DND-41 (cell line): ENCODE measurements around the gene APOC1.
"Not testable (repeated sequence)": the region's sequence is repeated elsewhere in the genome, so short reads cannot be mapped to it uniquely, and the experiment has no call there.

Experiments used
- ATAC-seq: fragments of 200-7000 bp; cut with Tn5 transposase; 3 replicates; pipeline ENCODE4 v1.9.1; 2021; ENCODE audit warnings: low read depth; ENCODE audit not compliant: insufficient read depth
- DNase-seq: peaks from one replicate; pipeline ENCODE4 v3.0.0-alpha.2; 2020
- H2AFZ ChIP-seq: 2 replicates; pipeline ENCODE4 v1.6.0; 2012; ENCODE audit warnings: low read depth, low read length
- H3K27ac ChIP-seq: 2 replicates; pipeline ENCODE4 v1.5.1; 2012; ENCODE audit warnings: low read length, inconsistent platforms
- H3K27me3 ChIP-seq: fragments of 200-600 bp; sonication (generic); 2 replicates; pipeline ENCODE4 v1.6.0; 2012; ENCODE audit warnings: low read length, mild to moderate bottlenecking, inconsistent platforms; ENCODE audit not compliant: insufficient read depth, poor library complexity
- H3K36me3 ChIP-seq: 2 replicates; pipeline ENCODE4 v1.5.1; 2012; ENCODE audit warnings: low read length, inconsistent platforms; ENCODE audit not compliant: insufficient read depth
- H3K4me1 ChIP-seq: 2 replicates; pipeline ENCODE4 v1.5.1; 2012; ENCODE audit warnings: mild to moderate bottlenecking, low read length; ENCODE audit not compliant: insufficient read depth
- H3K4me2 ChIP-seq: 2 replicates; pipeline ENCODE4 v1.6.0; 2012; ENCODE audit warnings: mild to moderate bottlenecking, moderate library complexity, low read length, inconsistent platforms; ENCODE audit not compliant: insufficient read depth
- H3K4me3 ChIP-seq, 2 experiments: fragments of 200-600 bp in 1 of 2; shearing (Covaris generic) in 1 of 2; 2 replicates each; pipeline ENCODE4 v1.5.1; 2012 to 2016; ENCODE audit warnings: inconsistent platforms in 2 of 2, low read length in 2 of 2, mild to moderate bottlenecking in 2 of 2, low read depth in 1 of 2, moderate library complexity in 1 of 2
- H3K79me2 ChIP-seq: 2 replicates; pipeline ENCODE4 v1.6.0; 2012; ENCODE audit warnings: low read length, inconsistent platforms; ENCODE audit not compliant: insufficient read depth
- H3K9ac ChIP-seq: 2 replicates; pipeline ENCODE4 v1.6.0; 2012; ENCODE audit warnings: low read depth, mild to moderate bottlenecking, inconsistent platforms, low read length, moderate library complexity
- H3K9me3 ChIP-seq: 2 replicates; pipeline ENCODE4 v1.5.1; 2012; ENCODE audit warnings: low read length, moderate library complexity, mild to moderate bottlenecking, inconsistent platforms; ENCODE audit not compliant: insufficient read depth, severe bottlenecking
- H4K20me1 ChIP-seq: 2 replicates; pipeline ENCODE4 v1.6.0; 2012; ENCODE audit warnings: low read length; ENCODE audit not compliant: insufficient read depth
- EZH2 ChIP-seq: IDR thresholded peaks from 3 replicates; pipeline ENCODE4 v1.6.1; 2012; ENCODE audit warnings: borderline replicate concordance, low read depth, mild to moderate bottlenecking, moderate library complexity, low read length, inconsistent platforms; ENCODE audit not compliant: severe bottlenecking
- TF ChIP-seq, protein P1 (sequence below): IDR thresholded peaks from 2 replicates; pipeline ENCODE4 v1.5.1; 2012; ENCODE audit warnings: borderline replicate concordance, low read length, moderate library complexity, mild to moderate bottlenecking; ENCODE audit not compliant: poor library complexity, severe bottlenecking; ENCODE audit errors: extremely low read depth

APOC1 gene

DNA sequence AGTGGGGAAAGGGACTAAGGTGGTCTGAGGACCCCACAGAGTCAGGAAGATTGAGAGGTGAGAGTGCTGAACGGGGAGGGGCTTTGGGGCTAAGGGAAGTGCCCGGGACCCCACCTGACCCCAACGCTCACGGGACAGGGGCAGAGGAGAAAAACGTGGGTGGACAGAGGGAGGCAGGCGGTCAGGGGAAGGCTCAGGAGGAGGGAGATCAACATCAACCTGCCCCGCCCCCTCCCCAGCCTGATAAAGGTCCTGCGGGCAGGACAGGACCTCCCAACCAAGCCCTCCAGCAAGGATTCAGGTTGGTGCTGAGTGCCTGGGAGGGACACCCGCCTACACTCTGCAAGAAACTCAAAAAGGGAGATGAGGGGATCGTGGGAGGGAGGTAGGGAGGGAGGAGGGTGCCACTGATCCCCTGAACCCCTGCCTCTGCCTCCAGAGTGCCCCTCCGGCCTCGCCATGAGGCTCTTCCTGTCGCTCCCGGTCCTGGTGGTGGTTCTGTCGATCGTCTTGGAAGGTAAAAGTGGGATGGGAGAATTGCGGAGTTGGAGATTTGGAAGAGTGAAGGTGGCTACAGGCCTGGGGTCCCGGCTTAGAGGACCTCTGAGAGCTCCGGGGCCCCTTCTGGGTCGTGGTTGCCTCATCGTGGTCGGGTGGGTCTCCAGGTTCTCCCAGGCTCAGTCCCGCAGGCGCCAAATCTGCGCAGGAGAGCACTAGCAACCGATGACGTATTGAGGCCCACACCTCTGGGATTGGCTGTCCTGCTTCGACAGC, at the start of gene APOC1:
TSS of gene APOC1 (plus strand) at position 176 of the 774 bp plus-strand sequence. CDS start at position 460, 284 bp downstream.
- H3K36me3 ChIP-seq, H3K9me3 ChIP-seq, H3K4me1 ChIP-seq, H4K20me1 ChIP-seq, H3K27me3 ChIP-seq, H3K79me2 ChIP-seq, H3K27ac ChIP-seq, H2AFZ ChIP-seq, H3K9ac ChIP-seq, H3K4me2 ChIP-seq, H3K4me3 ChIP-seq: not testable (repeated sequence)
- DNase-seq (peak; percentile 57), ATAC-seq (peak; percentile 85)

DNA sequence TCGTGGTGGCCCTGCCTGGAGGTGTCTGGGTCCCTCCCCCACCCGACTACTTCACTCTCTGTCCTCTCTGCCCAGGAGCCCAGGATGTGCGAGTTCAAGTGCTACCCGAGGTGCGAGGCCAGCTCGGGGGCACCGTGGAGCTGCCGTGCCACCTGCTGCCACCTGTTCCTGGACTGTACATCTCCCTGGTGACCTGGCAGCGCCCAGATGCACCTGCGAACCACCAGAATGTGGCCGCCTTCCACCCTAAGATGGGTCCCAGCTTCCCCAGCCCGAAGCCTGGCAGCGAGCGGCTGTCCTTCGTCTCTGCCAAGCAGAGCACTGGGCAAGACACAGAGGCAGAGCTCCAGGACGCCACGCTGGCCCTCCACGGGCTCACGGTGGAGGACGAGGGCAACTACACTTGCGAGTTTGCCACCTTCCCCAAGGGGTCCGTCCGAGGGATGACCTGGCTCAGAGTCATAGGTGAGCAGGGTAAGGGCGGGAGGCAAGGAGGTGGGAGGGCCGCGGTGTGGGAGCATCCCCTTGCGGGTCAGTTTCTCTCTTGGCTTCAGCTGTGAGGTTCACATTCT, 49.1 kb upstream of the APOC1 start:
- no peak overlapping the region for H3K9ac ChIP-seq
- no peaks in the 10 kb centered on the region for H3K4me1 ChIP-seq
- no peak overlapping the region for H3K4me2 ChIP-seq
- no peaks in the 10 kb centered on the region for H3K79me2 ChIP-seq
- H3K36me3 ChIP-seq, result no peaks in the 10 kb centered on the region
- H3K27ac ChIP-seq, result no peak overlapping the region
- H3K4me3 ChIP-seq, result no peak overlapping the region
- H3K27me3 ChIP-seq, result no peaks in the 10 kb centered on the region
- DNase-seq, result no peak
- ATAC-seq, result no peak
- H3K9me3 ChIP-seq, result no peaks in the 10 kb centered on the region
- H2AFZ ChIP-seq, result no peak overlapping the region
- no peak for TF ChIP-seq EZH2
- TF ChIP-seq, protein P1, sequence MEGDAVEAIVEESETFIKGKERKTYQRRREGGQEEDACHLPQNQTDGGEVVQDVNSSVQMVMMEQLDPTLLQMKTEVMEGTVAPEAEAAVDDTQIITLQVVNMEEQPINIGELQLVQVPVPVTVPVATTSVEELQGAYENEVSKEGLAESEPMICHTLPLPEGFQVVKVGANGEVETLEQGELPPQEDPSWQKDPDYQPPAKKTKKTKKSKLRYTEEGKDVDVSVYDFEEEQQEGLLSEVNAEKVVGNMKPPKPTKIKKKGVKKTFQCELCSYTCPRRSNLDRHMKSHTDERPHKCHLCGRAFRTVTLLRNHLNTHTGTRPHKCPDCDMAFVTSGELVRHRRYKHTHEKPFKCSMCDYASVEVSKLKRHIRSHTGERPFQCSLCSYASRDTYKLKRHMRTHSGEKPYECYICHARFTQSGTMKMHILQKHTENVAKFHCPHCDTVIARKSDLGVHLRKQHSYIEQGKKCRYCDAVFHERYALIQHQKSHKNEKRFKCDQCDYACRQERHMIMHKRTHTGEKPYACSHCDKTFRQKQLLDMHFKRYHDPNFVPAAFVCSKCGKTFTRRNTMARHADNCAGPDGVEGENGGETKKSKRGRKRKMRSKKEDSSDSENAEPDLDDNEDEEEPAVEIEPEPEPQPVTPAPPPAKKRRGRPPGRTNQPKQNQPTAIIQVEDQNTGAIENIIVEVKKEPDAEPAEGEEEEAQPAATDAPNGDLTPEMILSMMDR, result no peak
- no peaks in the 10 kb centered on the region for H4K20me1 ChIP-seq

DNA sequence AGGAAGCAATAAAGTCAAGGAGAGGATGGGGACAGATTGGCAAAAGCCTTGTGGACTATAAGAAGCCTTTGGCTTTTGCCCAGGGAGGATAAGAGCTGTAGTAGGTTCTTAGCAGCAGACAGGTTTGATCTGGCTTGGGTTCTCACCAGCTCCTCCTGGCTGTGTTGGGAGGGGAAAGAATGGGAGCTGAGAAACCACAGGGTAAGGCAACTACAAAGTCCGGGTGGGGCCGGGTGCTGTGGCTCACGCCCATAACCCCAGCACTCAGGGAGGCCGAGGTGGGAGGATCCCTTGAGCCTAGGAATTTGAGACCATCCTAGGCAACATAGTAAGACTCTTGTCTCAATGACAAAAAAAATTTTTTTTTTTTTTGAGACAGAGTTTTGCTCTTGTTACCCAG, 47.7 kb upstream of the APOC1 start:
- TF ChIP-seq EZH2, result no peak
- TF ChIP-seq, protein P1, result no peak
- H3K36me3 ChIP-seq, result no peaks in the 10 kb centered on the region
- no peak for DNase-seq
- H3K9ac ChIP-seq, result no peak overlapping the region
- H3K27ac ChIP-seq, result no peak overlapping the region
- no peaks in the 10 kb centered on the region for H3K27me3 ChIP-seq
- no peak overlapping the region for H3K4me2 ChIP-seq
- no peaks in the 10 kb centered on the region for H3K9me3 ChIP-seq
- ATAC-seq, result no peak
- no peaks in the 10 kb centered on the region for H3K79me2 ChIP-seq
- H4K20me1 ChIP-seq, result no peaks in the 10 kb centered on the region
- no peaks in the 10 kb centered on the region for H3K4me1 ChIP-seq
- no peak overlapping the region for H2AFZ ChIP-seq
- H3K4me3 ChIP-seq, result no peak overlapping the region

DNA sequence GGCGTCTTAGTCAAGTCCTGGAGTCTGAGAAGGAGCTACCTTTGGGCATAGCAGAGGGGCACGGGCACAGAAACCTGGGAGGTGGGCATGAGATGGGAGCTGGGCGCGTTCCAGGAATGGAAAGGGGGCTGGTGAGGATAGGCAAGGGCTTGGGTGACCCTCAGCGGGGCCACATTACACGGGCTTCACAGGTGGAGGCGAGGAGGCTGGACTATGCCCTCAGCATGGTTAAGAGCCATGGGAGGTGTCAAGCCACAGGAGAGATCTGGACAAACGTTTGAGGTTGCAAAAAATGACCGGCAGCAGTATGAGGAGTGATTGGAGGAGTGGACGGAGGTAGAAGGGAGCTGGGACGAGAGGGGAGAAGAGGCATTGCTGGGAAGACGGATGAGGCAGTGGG, 46.8 kb upstream of the APOC1 start:
- H3K9me3 ChIP-seq, result no peaks in the 10 kb centered on the region
- H3K79me2 ChIP-seq, result no peaks in the 10 kb centered on the region
- H3K9ac ChIP-seq, result no peak overlapping the region
- no peak overlapping the region for H3K4me3 ChIP-seq
- no peak overlapping the region for H3K27ac ChIP-seq
- no peaks in the 10 kb centered on the region for H3K4me1 ChIP-seq
- H2AFZ ChIP-seq, result no peak overlapping the region
- TF ChIP-seq, protein P1, result no peak
- TF ChIP-seq EZH2, result no peak
- no peak for DNase-seq
- H3K4me2 ChIP-seq, result no peak overlapping the region
- H3K27me3 ChIP-seq, result no peaks in the 10 kb centered on the region
- H3K36me3 ChIP-seq, result no peaks in the 10 kb centered on the region
- no peak for ATAC-seq
- no peaks in the 10 kb centered on the region for H4K20me1 ChIP-seq
